SH-SY5Y (cell line): ENCODE measurements around the gene C2CD4A.

Experiments
- GATA2 ChIP-seq: IDR thresholded peaks from 2 replicates; pipeline ENCODE4 v1.6.1; 2011; ENCODE audit warnings: mild to moderate bottlenecking, low read depth, low read length
- GATA3 ChIP-seq: IDR thresholded peaks from 2 replicates; pipeline ENCODE4 v1.6.1; 2011; ENCODE audit warnings: low read depth, mild to moderate bottlenecking, low read length, moderate library complexity

GRCh38 chr15:62107571-62108121 is 40.9 kb downstream of the C2CD4A start:
- no peak for TF ChIP-seq GATA3
- no peak for TF ChIP-seq GATA2
